Neuronal stem cell (in vitro differentiated cells): ENCODE data around the gene SPSB1.

ENCODE experiments used
- DNase-seq: peaks from one replicate; pipeline ENCODE4 v3.0.0-alpha.2; 2013; ENCODE audit warnings: low spot score
- H2AFZ ChIP-seq: one replicate; pipeline ENCODE4 v1.6.1; 2013; ENCODE audit warnings: mild to moderate bottlenecking, low read length, inconsistent platforms
- H2AK5ac ChIP-seq: 2 replicates; pipeline ENCODE4 v1.6.1; 2013; ENCODE audit warnings: low read depth, mild to moderate bottlenecking, inconsistent platforms, low read length, moderate library complexity, mixed read lengths
- H2BK120ac ChIP-seq: 2 replicates; pipeline ENCODE4 v1.6.1; 2013; ENCODE audit warnings: low read depth, mild to moderate bottlenecking, inconsistent platforms, low read length, moderate library complexity, mixed read lengths
- H2BK12ac ChIP-seq: one replicate; pipeline ENCODE4 v1.6.1; 2013; ENCODE audit warnings: low read length, inconsistent platforms
- H2BK15ac ChIP-seq: 2 replicates; pipeline ENCODE4 v1.6.1; 2013; ENCODE audit warnings: mild to moderate bottlenecking, low read length, inconsistent platforms, mixed read lengths
- H2BK5ac ChIP-seq: one replicate; pipeline ENCODE4 v1.6.1; 2013; ENCODE audit warnings: inconsistent platforms, mild to moderate bottlenecking, low read length, moderate library complexity
- H3K14ac ChIP-seq: one replicate; pipeline ENCODE4 v1.6.1; 2013; ENCODE audit warnings: low read length, inconsistent platforms
- H3K18ac ChIP-seq: 2 replicates; pipeline ENCODE4 v1.6.1; 2013; ENCODE audit warnings: low read length, inconsistent platforms
- H3K23ac ChIP-seq: 2 replicates; pipeline ENCODE4 v1.6.1; 2013; ENCODE audit warnings: low read depth, mild to moderate bottlenecking, mixed read lengths, low read length, inconsistent platforms; ENCODE audit not compliant: poor library complexity
- H3K27ac ChIP-seq: replicated peaks from 3 replicates; pipeline ENCODE4 v1.5.1; 2013; ENCODE audit warnings: low read length, inconsistent platforms
- H3K27me3 ChIP-seq, 3 experiments: 2 replicates each; pipeline ENCODE4 v1.6.1; 2013; ENCODE audit warnings: low read length in 3 of 3, mild to moderate bottlenecking in 2 of 3, inconsistent platforms in 1 of 3, low read depth in 1 of 3, mixed read lengths in 1 of 3, moderate library complexity in 1 of 3; ENCODE audit not compliant: control insufficient read depth in 3 of 3, insufficient read depth in 3 of 3
- H3K36me3 ChIP-seq, 2 donors: replicated peaks in 1 of 2; 2 replicates each; pipeline ENCODE4 v1.6.1; 2013; ENCODE audit warnings: low read length in 2 of 2; ENCODE audit not compliant: control insufficient read depth in 2 of 2, insufficient read depth in 2 of 2
- H3K4ac ChIP-seq: 2 replicates; pipeline ENCODE4 v1.6.1; 2013; ENCODE audit warnings: inconsistent platforms, mild to moderate bottlenecking, low read length, moderate library complexity
- H3K4me1 ChIP-seq, 2 donors: 1 replicate in 1 of 2; 2 replicates in 1 of 2; pipeline ENCODE4 v1.6.1; 2013; ENCODE audit warnings: low read length in 2 of 2, low read depth in 1 of 2; ENCODE audit not compliant: control insufficient read depth in 2 of 2, insufficient read depth in 1 of 2
- H3K4me2 ChIP-seq: one replicate; pipeline ENCODE4 v1.6.1; 2013; ENCODE audit warnings: mild to moderate bottlenecking, low read length, inconsistent platforms; ENCODE audit not compliant: insufficient read depth, poor library complexity, severe bottlenecking
- H3K4me3 ChIP-seq, 2 donors: 2 replicates each; pipeline ENCODE4 v1.5.1; 2013; ENCODE audit warnings: low read length in 2 of 2, mild to moderate bottlenecking in 2 of 2, inconsistent platforms in 1 of 2, moderate library complexity in 1 of 2
- H3K79me1 ChIP-seq: one replicate; pipeline ENCODE4 v1.6.1; 2013; ENCODE audit warnings: low read depth, mild to moderate bottlenecking, inconsistent platforms, low read length, moderate library complexity
- H3K9ac ChIP-seq: one replicate; pipeline ENCODE4 v1.6.1; 2013; ENCODE audit warnings: mild to moderate bottlenecking, low read depth, low read length, inconsistent platforms; ENCODE audit not compliant: poor library complexity
- H3K9me3 ChIP-seq, 2 donors: replicated peaks in 1 of 2; 2 replicates each; pipeline versions ENCODE3 to v1.6.1; 2013; ENCODE audit warnings: low read length in 2 of 2, mild to moderate bottlenecking in 2 of 2, inconsistent platforms in 1 of 2, low read depth in 1 of 2, mixed read lengths in 1 of 2, moderate library complexity in 1 of 2; ENCODE audit not compliant: control insufficient read depth in 2 of 2, insufficient read depth in 1 of 2
- H4K8ac ChIP-seq: one replicate; pipeline ENCODE4 v1.6.1; 2013; ENCODE audit warnings: low read depth, mild to moderate bottlenecking, inconsistent platforms, low read length, moderate library complexity
- H4K91ac ChIP-seq: one replicate; pipeline ENCODE4 v1.6.1; 2013; ENCODE audit warnings: low read length, low read depth, mild to moderate bottlenecking, inconsistent platforms; ENCODE audit not compliant: poor library complexity
- WGBS, 2 donors: extraction: QIAGEN DNeasy Blood & Tissue Kit; methylation state at CpG; one replicate each; pipeline ENCODE4 v1.1.7; 2013; ENCODE audit warnings: missing lambda C conversion rate in 2 of 2, mixed read lengths in 1 of 2; ENCODE audit not compliant: insufficient read length in 2 of 2, insufficient replicate concordance in 1 of 2; ENCODE audit errors: extremely low coverage in 2 of 2; 5-methylcytosine and 5-hydroxymethylcytosine counted together

Gene SPSB1

DNA sequence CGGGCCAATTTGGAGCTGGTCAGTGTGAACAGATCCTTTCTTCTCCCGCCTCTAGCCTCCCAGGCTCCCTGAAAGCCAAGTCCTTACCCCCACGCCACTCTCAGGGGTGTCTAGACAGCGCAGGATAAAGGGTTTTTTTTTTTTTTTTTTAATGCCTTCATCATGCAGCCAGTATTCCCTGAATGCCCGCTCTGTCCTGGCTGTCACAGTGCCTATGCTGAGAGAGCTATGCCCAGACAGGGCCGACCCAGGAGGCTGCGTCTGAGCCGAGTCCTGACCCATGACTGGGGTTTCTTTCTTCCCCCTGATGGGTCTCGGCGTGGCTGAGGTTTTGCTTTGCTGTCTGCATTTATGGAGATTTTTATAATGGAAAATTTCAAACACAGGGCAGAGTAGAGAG lies 18.3 kb downstream of the SPSB1 start:
- no CpG with 5 or more reads among the region's 10 CpGs for WGBS, 2 donors
- Histone ChIP-seq H3K4ac (no peak overlapping the region), H3K9me3 (no peaks in the 10 kb centered on the region), H2BK120ac (no peak overlapping the region), H3K36me3 (no peaks in the 10 kb centered on the region), H3K4me3 (no peak overlapping the region), H3K18ac (no peak overlapping the region), H2BK15ac (no peak overlapping the region), H3K79me1 (no peaks in the 10 kb centered on the region), H2BK12ac (no peak overlapping the region), H3K4me2 (no peak overlapping the region), H4K8ac (no peak overlapping the region), H3K14ac (no peak overlapping the region), H2AFZ (no peak overlapping the region), H2BK5ac (no peak overlapping the region), H2AK5ac (no peak overlapping the region), H4K91ac (no peak overlapping the region), H3K27me3 (peaks cover 0 to 50% (median 0%) of the 10 kb centered on the region in 3 experiments), H3K23ac (no peak overlapping the region), H3K27ac (no peak overlapping the region), H3K9ac (no peak overlapping the region), H3K4me1 (no peaks in the 10 kb centered on the region)
- no peak for DNase-seq

- WGBS, 2 donors, result no CpG with 5 or more reads among the region's 9 CpGs
- no peak overlapping the region for H3K23ac ChIP-seq
- no peak overlapping the region for H3K27ac ChIP-seq
- no peak for DNase-seq
- H2BK5ac ChIP-seq, result no peak overlapping the region
- no peak overlapping the region for H3K9ac ChIP-seq
- no peaks in the 10 kb centered on the region for H3K79me1 ChIP-seq
- H2BK12ac ChIP-seq, result no peak overlapping the region
- peaks cover 0 to 46% (median 0%) of the 10 kb centered on the region in 3 experiments for H3K27me3 ChIP-seq
- no peaks in the 10 kb centered on the region for H3K36me3 ChIP-seq
- no peak overlapping the region for H3K4me3 ChIP-seq
- no peak overlapping the region for H3K18ac ChIP-seq
- H3K4me2 ChIP-seq, result no peak overlapping the region
- H3K14ac ChIP-seq, result no peak overlapping the region
- no peaks in the 10 kb centered on the region for H3K4me1 ChIP-seq
- no peak overlapping the region for H2BK120ac ChIP-seq
- H4K8ac ChIP-seq, result no peak overlapping the region
- H2AFZ ChIP-seq, result no peak overlapping the region
- H3K9me3 ChIP-seq, result no peaks in the 10 kb centered on the region
- H4K91ac ChIP-seq, result no peak overlapping the region
- no peak overlapping the region for H3K4ac ChIP-seq
- no peak overlapping the region for H2BK15ac ChIP-seq
- H2AK5ac ChIP-seq, result no peak overlapping the region
Observed at GRCh38 chr1:9311479-9311878, 18.8 kb downstream of the SPSB1 start.

- Histone ChIP-seq H3K4me2 (no peak overlapping the region), H3K4me3 (peak overlapping the region in 1 of 2 donors; percentile 48), H3K9me3 (no peaks in the 10 kb centered on the region), H2BK120ac (no peak overlapping the region), H3K4me1 (no peaks in the 10 kb centered on the region), H4K8ac (no peak overlapping the region), H3K4ac (no peak overlapping the region), H2BK15ac (no peak overlapping the region), H3K14ac (no peak overlapping the region), H3K18ac (no peak overlapping the region), H2AFZ (no peak overlapping the region), H3K27ac (no peak overlapping the region), H2BK5ac (no peak overlapping the region), H3K9ac (no peak overlapping the region), H3K36me3 (no peaks in the 10 kb centered on the region), H3K79me1 (no peaks in the 10 kb centered on the region), H4K91ac (no peak overlapping the region), H3K23ac (no peak overlapping the region), H2AK5ac (no peak overlapping the region), H2BK12ac (no peak overlapping the region), H3K27me3 (peaks cover 0 to 46% (median 0%) of the 10 kb centered on the region in 3 experiments)
- DNase-seq, result no peak
- WGBS, 2 donors, result no CpG with 5 or more reads among the region's 18 CpGs
Observed at GRCh38 chr1:9312168-9312720, 19.6 kb downstream of the SPSB1 start.

DNA sequence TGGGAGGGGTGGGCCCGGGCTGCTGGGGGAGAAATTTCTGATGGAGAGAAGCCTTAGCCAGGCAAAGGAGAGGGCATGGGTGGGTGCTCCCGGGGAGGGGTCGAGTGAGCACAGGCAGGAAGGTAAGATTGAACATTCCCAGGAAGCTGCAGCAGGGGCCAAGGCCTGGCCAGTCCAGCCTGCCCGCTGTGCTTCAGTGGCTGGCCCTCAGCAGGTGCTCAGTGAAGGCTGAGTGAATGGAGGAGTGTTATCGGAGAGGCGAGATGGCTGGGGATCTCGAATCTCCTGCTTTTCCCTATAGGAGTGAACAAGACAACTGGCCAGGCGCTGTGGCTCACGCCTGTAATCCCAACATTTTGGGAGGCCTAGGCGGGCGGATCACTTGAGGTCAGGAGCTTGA lies 20.9 kb downstream of the SPSB1 start:
- no peak overlapping the region for H3K27ac ChIP-seq
- no peak overlapping the region for H2AFZ ChIP-seq
- no peak overlapping the region for H3K9ac ChIP-seq
- H3K4me3 ChIP-seq, result no peak overlapping the region
- H4K91ac ChIP-seq, result no peak overlapping the region
- no peak overlapping the region for H2BK15ac ChIP-seq
- no peak overlapping the region for H3K4ac ChIP-seq
- no peaks in the 10 kb centered on the region for H3K36me3 ChIP-seq
- no peaks in the 10 kb centered on the region for H3K4me1 ChIP-seq
- no peaks in the 10 kb centered on the region for H3K79me1 ChIP-seq
- H3K18ac ChIP-seq, result no peak overlapping the region
- H3K4me2 ChIP-seq, result no peak overlapping the region
- no peak for DNase-seq
- no peak overlapping the region for H2AK5ac ChIP-seq
- no peak overlapping the region for H4K8ac ChIP-seq
- H3K14ac ChIP-seq, result no peak overlapping the region
- no peaks in the 10 kb centered on the region for H3K9me3 ChIP-seq
- H2BK12ac ChIP-seq, result no peak overlapping the region
- H3K23ac ChIP-seq, result no peak overlapping the region
- H3K27me3 ChIP-seq, result peaks cover 0 to 47% (median 0%) of the 10 kb centered on the region in 3 experiments
- no CpG with 5 or more reads among the region's 11 CpGs for WGBS, 2 donors
- H2BK120ac ChIP-seq, result no peak overlapping the region
- no peak overlapping the region for H2BK5ac ChIP-seq
